Astrocyte of the spinal cord (primary cell): Measurements from ENCODE around the gene DOK7.
A peak's percentile ranks its signal among the peaks of the same experiment; 100 is the strongest.

Experiments used
- DNase-seq: peaks from one replicate; pipeline ENCODE4 v3.0.0; 2011; ENCODE audit warnings: low read depth, low spot score
- H3K4me3 ChIP-seq: 2 replicates; pipeline ENCODE4 v1.5.1; 2011; ENCODE audit warnings: low read depth, mild to moderate bottlenecking, low read length, moderate library complexity
- CTCF ChIP-seq: IDR thresholded peaks from 2 replicates; pipeline ENCODE4 v1.5.1; 2012; ENCODE audit warnings: low read depth, mild to moderate bottlenecking, low read length, inconsistent platforms
- in situ Hi-C: cut with HindIII; loops from 2 replicates; pipeline ENCODE4 v1.10.0; 2017; ENCODE audit warnings: low sequenced_read_pairs

Gene DOK7

GRCh38 chr4:3433138-3433869 lies 29.8 kb upstream of the DOK7 start:
- DNase-seq = no peak
- no peak overlapping the region for H3K4me3 ChIP-seq
- TF ChIP-seq CTCF = no peak
- in situ Hi-C loops = no loop called here

- TF ChIP-seq CTCF = peak; percentile 41
- no peak for DNase-seq
- no peak overlapping the region for H3K4me3 ChIP-seq
- in situ Hi-C loops = no loop called here
Observed at GRCh38 chr4:3434881-3435685, 28.0 kb upstream of the DOK7 start.

GRCh38 chr4:3435686-3435956 lies 27.5 kb upstream of the DOK7 start:
- in situ Hi-C loops = no loop called here
- no peak for TF ChIP-seq CTCF
- no peak overlapping the region for H3K4me3 ChIP-seq
- DNase-seq = no peak

- in situ Hi-C loops = no loop called here
Observed at GRCh38 chr4:3436048-3436797, 26.9 kb upstream of the DOK7 start.

GRCh38 chr4:3436798-3437581 lies 26.1 kb upstream of the DOK7 start:
- in situ Hi-C loops = no loop called here

More at GRCh38 chr4:3436048-3436797, 26.9 kb upstream of the DOK7 start:
- DNase-seq = no peak
- no peak overlapping the region for H3K4me3 ChIP-seq
- no peak for TF ChIP-seq CTCF

More at GRCh38 chr4:3436798-3437581, 26.1 kb upstream of the DOK7 start:
- no peak overlapping the region for H3K4me3 ChIP-seq
- TF ChIP-seq CTCF = no peak
- peak; percentile 46 for DNase-seq
